GM18907 (cell line): ENCODE data around the gene MAG.
"Not testable (repeated sequence)": the region's sequence is repeated elsewhere in the genome, so short reads cannot be mapped to it uniquely, and the experiment has no call there.

Source experiments
- ATAC-seq: cut with Tn5 transposase; IDR thresholded peaks from one replicate; pipeline ENCODE4 v1.9.1; 2021; ENCODE audit warnings: mild to moderate bottlenecking, moderate library complexity; ENCODE audit not compliant: unreplicated experiment

Gene MAG

GRCh38 chr19:35279985-35280821 is 11.8 kb upstream of the MAG start:
- no peak for ATAC-seq

GRCh38 chr19:35281303-35281702 is 10.7 kb upstream of the MAG start:
- ATAC-seq, result no peak

- ATAC-seq, result no peak
These were observed 7.5 kb upstream of the MAG start for GRCh38 chr19:35284153-35285094.

- ATAC-seq, result no peak
These were observed 6.9 kb upstream of the MAG start for GRCh38 chr19:35285095-35285449.

GRCh38 chr19:35285465-35285864 is 6.5 kb upstream of the MAG start:
- ATAC-seq, result not testable (repeated sequence)

GRCh38 chr19:35286101-35286500 is 5.9 kb upstream of the MAG start:
- ATAC-seq, result not testable (repeated sequence)

- ATAC-seq, result no peak
These were observed 4.2 kb upstream of the MAG start for GRCh38 chr19:35287713-35288112.

GRCh38 chr19:35288331-35288730 is 3.6 kb upstream of the MAG start:
- no peak for ATAC-seq

GRCh38 chr19:35288906-35289305 is 3.1 kb upstream of the MAG start:
- ATAC-seq, result no peak

GRCh38 chr19:35290381-35291127 is 1.4 kb upstream of the MAG start:
- ATAC-seq, result no peak

- ATAC-seq, result no peak
These were observed 702 bp upstream of the MAG start for GRCh38 chr19:35291259-35291658.

GRCh38 chr19:35292421-35293362 is 731 bp downstream of the MAG start:
- no peak for ATAC-seq

- ATAC-seq, result no peak
These were observed 1.4 kb downstream of the MAG start for GRCh38 chr19:35293363-35293739.

GRCh38 chr19:35293808-35294207 is 1.8 kb downstream of the MAG start:
- ATAC-seq, result no peak

- no peak for ATAC-seq
These were observed 2.4 kb downstream of the MAG start for GRCh38 chr19:35294328-35294727.

- ATAC-seq, result no peak
These were observed 3.2 kb downstream of the MAG start for GRCh38 chr19:35294859-35295791.

GRCh38 chr19:35295792-35296462 is 4.0 kb downstream of the MAG start:
- ATAC-seq, result no peak
